HG03442 (cell line): ENCODE data around the gene IMPDH1.

Source experiments
- ATAC-seq: cut with Tn5 transposase; IDR thresholded peaks from one replicate; pipeline ENCODE4 v1.9.1; 2021; ENCODE audit warnings: mild to moderate bottlenecking, moderate library complexity; ENCODE audit not compliant: unreplicated experiment

IMPDH1 gene

DNA sequence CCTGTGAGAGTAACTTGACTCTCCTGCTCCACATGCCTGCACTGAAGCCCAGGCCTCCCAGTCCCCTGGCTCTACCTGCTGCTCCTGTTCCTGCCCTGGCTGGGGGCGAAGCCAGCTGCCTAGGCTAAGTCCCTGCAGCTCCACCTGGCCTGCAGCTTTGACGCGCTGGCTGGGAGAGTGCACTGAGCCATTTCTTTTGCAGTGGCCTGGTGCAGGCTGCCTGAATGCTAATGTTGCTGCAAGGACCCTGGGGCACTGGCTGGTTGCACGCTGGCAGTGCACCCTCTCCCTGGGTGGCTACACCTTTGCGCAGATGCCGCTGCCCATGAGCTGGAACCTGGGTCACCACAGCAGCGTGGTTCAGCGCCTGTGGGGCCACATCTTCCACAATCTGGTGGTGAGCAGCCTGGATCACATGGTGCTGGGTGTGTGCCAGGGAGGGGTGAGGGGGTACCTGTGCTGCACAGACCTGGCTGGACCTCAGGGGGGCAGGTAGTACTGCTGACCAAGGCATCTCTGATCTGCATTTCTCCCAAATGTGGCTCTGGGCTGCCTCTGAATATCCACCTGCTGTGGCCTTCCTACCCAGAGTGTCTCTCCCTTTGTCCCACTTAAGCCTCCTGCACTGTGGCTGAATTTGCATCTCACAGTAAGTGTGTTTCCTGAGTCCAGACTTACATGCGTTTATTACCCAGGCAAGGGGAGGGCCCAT, 20.0 kb downstream of the IMPDH1 start:
- ATAC-seq = no peak

DNA sequence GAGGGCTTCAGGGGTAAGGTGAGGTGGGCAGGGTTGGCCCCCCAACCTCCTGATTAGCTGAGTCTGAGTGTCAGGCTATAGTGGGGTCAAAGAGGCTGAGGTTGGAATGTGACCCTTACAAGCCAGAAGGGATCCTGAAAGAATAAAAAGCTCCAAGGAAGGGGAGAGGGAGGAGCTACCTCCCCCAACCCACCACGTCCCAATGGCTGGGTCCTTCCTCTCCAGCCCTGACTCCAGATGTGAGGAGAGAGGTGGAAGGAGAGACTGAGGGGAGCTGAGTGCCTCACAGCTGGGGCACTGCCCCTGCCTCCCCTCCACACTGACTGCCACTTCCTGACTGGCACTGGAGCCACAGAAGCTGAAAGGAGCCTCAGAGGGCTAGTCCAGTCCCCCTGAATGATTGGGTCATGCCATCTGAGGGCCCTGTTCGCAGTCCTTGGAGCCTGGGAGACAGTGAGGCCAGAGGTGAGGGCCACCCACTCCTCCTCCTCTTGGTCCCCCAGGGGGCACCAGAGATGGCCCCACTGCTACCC, 20.6 kb downstream of the IMPDH1 start:
- ATAC-seq = no peak

DNA sequence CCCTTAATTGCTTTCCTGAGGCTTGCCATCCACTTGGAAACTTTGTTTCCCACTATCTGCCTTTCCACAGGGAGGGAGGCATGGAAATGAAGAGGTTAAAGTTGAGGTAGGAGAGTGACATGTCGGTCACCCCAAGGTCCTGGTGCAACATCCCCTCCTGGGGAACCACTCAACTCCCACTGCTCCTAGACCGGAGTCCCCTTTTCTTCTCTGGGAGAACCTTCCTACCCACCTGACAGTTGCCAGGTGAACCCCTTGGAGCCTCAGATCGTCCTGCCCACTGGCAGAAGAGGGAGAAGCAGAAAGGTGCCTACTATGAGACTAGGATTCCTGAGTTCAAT, 21.7 kb downstream of the IMPDH1 start:
- ATAC-seq = no peak

DNA sequence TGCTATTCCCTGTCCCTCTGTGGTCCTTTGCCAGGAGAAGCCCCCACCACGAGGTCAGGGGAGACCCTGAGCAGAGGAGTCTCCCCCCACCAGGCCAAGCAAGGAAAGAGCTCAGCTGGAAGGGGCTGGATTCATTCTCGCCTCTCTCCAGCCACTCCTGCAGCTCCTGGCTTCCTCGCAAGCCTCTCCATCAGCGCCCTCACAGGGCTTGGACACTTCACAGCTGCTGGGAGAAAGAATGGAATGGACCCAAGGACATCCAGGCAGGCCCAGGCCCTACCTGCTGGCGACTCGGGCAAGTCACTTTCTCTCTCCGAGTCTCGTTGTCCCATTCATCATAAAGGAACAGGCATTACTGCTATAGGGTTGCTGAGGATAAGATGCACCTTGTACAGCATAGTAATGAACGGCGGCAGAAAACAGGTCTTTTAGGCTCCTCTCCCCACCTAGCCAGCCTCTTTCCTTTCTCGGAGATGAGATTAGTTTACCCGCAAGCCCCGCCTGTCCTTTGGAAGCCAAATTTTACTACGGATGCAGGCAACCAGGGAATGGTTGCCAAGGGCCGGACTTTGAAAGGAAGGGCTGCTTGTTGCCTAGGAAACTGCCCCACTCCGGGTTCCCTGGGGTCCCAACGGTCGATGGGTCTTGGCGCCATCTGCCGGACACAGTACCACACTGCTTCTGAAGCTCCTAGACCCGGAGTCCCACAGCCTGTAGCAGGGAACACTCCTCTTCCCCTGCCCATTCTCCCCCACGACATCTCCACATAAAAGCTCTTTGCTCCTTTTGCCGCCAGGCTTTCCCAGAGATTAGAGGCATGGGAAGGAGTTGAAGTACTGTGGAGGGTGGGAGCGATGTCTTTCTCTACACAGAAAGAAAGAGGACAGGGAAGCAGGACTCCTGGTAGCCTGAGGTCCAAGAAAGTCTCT, 22.3 kb downstream of the IMPDH1 start:
- ATAC-seq = no peak

DNA sequence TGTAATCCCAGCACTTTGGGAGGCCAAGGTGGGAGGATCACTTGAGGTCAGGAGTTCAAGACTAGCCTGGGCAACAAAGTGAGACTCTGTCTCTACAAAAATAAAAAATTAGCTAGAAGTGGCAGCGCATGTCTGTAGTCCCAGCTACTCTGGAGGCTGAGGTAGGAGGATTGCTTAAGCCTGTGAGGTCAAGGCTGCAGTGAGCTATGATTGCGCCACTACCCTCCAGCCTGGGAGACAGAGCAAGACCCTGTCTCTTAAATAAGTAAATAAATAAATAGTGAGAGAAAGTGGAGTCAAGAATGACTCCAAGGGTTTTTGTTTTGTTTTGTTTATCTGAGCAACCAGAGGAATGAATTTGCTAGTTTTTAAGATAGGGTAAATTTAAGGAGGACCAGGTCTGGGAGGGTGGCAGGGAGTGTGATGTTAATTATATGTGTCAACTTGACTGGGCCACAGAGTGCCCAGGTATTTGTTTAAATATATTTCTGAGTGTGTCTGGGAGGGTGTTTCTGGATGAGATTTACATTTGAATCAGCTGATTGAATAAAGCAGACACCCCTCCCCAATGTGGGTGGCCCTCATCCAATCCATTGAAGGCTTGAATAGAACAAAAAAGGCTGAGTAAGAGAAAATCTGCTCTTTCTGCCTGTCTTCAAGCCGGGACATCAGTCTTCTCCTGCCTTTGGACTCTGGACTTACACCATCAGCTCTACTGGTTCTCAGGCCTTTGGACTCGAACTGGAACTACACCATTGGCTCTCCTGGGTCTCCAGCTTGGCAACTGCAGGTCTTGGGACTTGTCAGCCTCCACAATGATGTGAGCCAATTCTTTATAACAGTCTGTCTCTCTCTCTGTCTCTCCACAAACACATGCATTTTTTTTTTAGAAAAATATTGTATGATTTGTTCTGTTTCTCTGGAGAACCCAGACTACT, 23.5 kb downstream of the IMPDH1 start:
- ATAC-seq = no peak

DNA sequence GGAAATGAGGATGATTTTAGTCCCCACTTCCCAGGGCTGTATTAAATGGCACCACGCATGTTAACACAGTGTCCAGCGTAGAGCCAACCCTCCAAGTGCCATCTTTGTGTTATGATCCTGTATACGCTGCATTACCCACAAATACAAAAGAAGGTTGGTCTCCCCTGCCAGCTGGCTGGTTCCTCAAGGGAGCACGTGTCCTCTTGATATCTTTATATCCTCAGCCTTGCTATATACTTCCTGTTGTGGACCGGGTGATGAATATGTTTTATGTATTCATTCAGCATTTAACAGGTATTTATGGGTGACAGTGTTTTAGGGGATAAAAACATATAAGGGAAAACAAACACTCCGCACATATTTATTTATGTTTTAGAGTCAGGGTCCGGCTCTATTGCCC, 25.1 kb downstream of the IMPDH1 start:
- no peak for ATAC-seq

- no peak for ATAC-seq
Observed at GRCh38 chr7:128383776-128384175, 26.0 kb downstream of the IMPDH1 start.

GRCh38 chr7:128381161-128381821, 28.5 kb downstream of the IMPDH1 start:
- no peak for ATAC-seq

- ATAC-seq = no peak
Observed at GRCh38 chr7:128380483-128381106, 29.2 kb downstream of the IMPDH1 start.

DNA sequence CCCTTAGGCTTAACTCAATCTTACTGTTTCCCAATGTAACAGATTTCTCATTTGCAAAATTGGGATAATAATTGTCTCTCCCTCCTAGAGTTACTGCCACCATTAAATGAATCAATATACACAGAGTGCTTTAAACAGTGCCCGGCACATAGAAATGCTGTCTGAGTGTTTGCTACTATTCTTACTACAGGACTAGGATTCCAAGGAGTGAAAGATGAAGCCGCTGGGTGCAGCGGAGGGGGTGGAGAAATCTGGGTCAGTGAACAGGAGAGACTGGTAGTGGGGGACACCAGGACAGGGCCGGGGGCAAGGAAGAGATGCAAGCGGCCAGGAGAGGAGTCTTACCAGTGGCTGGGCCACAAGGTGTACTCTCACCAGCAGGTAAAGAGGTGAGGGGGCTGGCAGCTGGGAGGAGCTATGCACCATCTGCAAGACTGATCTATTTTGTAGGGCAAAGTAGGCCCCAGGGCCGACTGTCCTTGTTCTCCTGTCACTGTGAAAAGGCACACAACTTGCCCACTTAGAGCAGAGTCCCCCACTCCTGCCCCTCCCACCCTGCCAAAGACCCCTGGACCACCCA, 29.8 kb downstream of the IMPDH1 start:
- ATAC-seq = no peak

DNA sequence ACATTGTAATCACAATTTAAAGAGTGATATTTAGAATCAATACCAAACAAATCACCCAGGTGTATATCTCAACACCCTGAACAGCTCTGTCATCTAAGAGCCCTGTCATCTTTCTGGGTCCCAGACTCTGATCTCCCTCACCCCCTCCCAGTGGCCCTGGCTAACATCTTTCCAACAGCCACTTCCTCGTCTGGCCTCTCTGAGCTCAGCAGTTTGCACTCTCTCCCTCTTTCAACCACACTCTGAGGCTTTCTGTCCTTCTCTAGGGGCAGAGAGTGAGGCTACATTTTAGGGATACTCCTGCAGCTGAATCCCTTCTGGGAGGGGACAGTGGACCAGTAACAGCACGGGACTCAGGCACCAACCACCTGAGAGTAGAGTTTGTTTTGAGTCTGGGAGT, 31.1 kb downstream of the IMPDH1 start:
- no peak for ATAC-seq

- ATAC-seq = no peak
Observed at GRCh38 chr7:128376077-128376476, 33.7 kb downstream of the IMPDH1 start.

DNA sequence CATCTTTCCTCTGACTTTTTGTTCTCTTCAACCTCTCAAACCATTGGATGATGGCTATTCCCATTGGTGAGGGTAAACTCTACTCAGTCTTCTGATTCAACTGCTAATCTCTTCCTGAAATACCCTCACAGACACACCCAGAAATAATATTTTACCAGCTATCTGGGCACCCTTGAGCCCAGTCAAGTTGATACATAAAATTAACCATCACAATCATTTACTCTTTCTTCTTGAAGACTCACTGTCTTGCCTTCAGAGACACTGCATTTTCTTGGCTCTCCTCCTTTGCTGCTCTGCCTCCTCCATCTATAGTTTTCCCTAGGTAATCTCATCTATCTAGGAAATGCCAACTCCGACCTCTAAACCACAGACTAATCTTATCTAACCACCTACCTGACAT, 35.7 kb downstream of the IMPDH1 start:
- no peak for ATAC-seq

- no peak for ATAC-seq
Observed at GRCh38 chr7:128373606-128374005, 36.2 kb downstream of the IMPDH1 start.

DNA sequence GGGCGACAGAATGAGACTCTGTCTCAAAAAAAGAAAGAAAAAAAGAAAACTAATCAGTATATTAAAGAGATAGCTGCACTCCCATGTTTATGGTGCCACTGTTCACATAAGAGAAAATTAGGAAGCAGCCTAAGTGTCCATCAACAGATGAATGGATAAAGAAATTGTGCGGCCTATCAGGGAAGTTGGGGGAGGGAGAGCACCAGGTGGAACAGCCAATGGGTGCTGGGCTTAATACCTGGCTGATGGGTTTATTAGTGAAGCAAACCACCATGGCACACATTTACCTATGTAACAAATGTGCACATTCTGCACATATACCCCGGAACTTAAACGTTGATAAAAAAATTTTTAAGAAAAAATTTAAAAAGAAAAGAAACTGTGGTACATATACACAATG, 39.3 kb downstream of the IMPDH1 start:
- no peak for ATAC-seq

DNA sequence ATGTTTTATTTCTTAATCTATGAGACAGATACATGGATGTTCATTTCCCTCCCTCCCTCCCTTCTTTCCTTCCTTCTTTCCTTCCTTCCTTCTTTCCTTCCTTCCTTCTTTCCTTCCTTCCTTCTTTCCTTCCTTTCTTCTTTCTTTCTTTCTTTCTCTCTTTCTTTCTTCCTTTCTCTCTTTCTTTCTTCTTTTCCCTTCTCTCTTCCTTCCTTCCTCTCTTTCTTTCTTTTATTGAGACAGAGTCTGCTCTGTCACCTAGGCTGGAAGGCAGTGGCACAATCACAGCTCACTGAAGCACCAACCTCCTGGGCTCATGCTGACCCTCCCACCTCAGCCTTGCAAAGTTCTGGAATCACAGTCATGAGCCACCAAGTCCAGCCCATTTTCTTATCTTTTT, 42.8 kb downstream of the IMPDH1 start:
- ATAC-seq = no peak

- ATAC-seq = no peak
Observed at GRCh38 chr7:128366300-128366699, 43.5 kb downstream of the IMPDH1 start.

- ATAC-seq = no peak
Observed at GRCh38 chr7:128365432-128365831, 44.4 kb downstream of the IMPDH1 start.

GRCh38 chr7:128364166-128364870, 45.5 kb downstream of the IMPDH1 start:
- no peak for ATAC-seq
